SK-MEL-5 (cell line): ENCODE data around the gene OSER1. TPM values are rescaled to one million over a fixed set of nuclear protein-coding genes. Genes with fewer than 3 reads are reported as not detected.

Source experiments
- DNase-seq: peaks from one replicate; pipeline ENCODE4 v3.0.0-alpha.2; 2016; ENCODE audit warnings: low read depth, low spot score
- in situ Hi-C: cut with HindIII; loops from 2 replicates; pipeline ENCODE4 v1.10.0; 2016; ENCODE audit warnings: low sequenced_read_pairs, high pct_unique_total_duplicates, low pct_unique_long_range_greater_than_20kb
- total RNA-seq: library from RNA; depleted of rRNA; stranded (reverse); fragments of >200 nt; shearing (Covaris generic); gene quantifications from 2 replicates; pipeline ENCODE4 v1.2.3, GENCODE V29; 2014

OSER1 gene
- total RNA-seq, 1 experiment from 2014 or later: 49.6 TPM

GRCh38 chr20:44231713-44232468 is 21.3 kb upstream of the OSER1 start:
- in situ Hi-C loops: no loop called here
- DNase-seq: peak; percentile 28

GRCh38 chr20:44231193-44231592 is 20.6 kb upstream of the OSER1 start:
- peak; percentile 19 for DNase-seq
- in situ Hi-C loops: no loop called here

GRCh38 chr20:44228465-44229258 is 18.1 kb upstream of the OSER1 start:
- DNase-seq: no peak
- in situ Hi-C loops: no loop called here

- no peak for DNase-seq
- in situ Hi-C loops: no loop called here
Observed at GRCh38 chr20:44224637-44225036, 14.1 kb upstream of the OSER1 start.

- in situ Hi-C loops: no loop called here
- no peak for DNase-seq
Observed at GRCh38 chr20:44223721-44224120, 13.2 kb upstream of the OSER1 start.

GRCh38 chr20:44222633-44223368 is 12.2 kb upstream of the OSER1 start:
- in situ Hi-C loops: no loop called here

GRCh38 chr20:44222027-44222426 is 11.5 kb upstream of the OSER1 start:
- in situ Hi-C loops: no loop called here
- no peak for DNase-seq

More at GRCh38 chr20:44222633-44223368, 12.2 kb upstream of the OSER1 start:
- peak; percentile 47 for DNase-seq

- in situ Hi-C loops: no loop called here
- DNase-seq: no peak
Observed at GRCh38 chr20:44221368-44221954, 10.9 kb upstream of the OSER1 start.

- no peak for DNase-seq
- in situ Hi-C loops: no loop called here
Observed at GRCh38 chr20:44219791-44220190, 9.2 kb upstream of the OSER1 start.

GRCh38 chr20:44219170-44219730 is 8.7 kb upstream of the OSER1 start:
- DNase-seq: no peak
- in situ Hi-C loops: no loop called here

GRCh38 chr20:44218446-44218845 is 7.9 kb upstream of the OSER1 start:
- in situ Hi-C loops: no loop called here
- DNase-seq: no peak

GRCh38 chr20:44217342-44218092 is 6.9 kb upstream of the OSER1 start:
- DNase-seq: peak; percentile 87
- in situ Hi-C loops: no loop called here

GRCh38 chr20:44215125-44215524 is 4.6 kb upstream of the OSER1 start:
- peak; percentile 81 for DNase-seq
- in situ Hi-C loops: no loop called here

GRCh38 chr20:44212792-44213191 is 2.2 kb upstream of the OSER1 start:
- in situ Hi-C loops: no loop called here
- DNase-seq: no peak

GRCh38 chr20:44211177-44212039 is 837 bp upstream of the OSER1 start:
- in situ Hi-C loops: no loop called here
- peak; percentile 23 for DNase-seq

- DNase-seq: peak; percentile 17
- in situ Hi-C loops: no loop called here
Observed at GRCh38 chr20:44209686-44210405, 725 bp downstream of the OSER1 start.
